Ascending aorta (tissue), 2 donors: ENCODE results near the gene PCDHAC2. TPM values are rescaled to one million over a fixed set of nuclear protein-coding genes. Genes with fewer than 3 reads are reported as not detected.

ENCODE experiments used
- DNase-seq, 2 donors: peaks; one replicate each; pipeline ENCODE4 v3.0.0-alpha.2; 2019; ENCODE audit warnings: low spot score in 2 of 2
- H3K27ac ChIP-seq, 2 donors: fragments of 200-600 bp; sonication (generic); one replicate each; pipeline ENCODE4 v1.5.1; 2016 to 2017; ENCODE audit warnings: mild to moderate bottlenecking in 1 of 2
- H3K27me3 ChIP-seq: fragments of 200-600 bp; sonication (generic); one replicate; pipeline ENCODE4 v1.5.1; 2017
- H3K36me3 ChIP-seq, 2 donors: fragments of 200-600 bp; sonication (generic); one replicate each; pipeline ENCODE4 v1.5.1; 2016
- H3K4me1 ChIP-seq, 2 donors: fragments of 200-600 bp; sonication (generic); one replicate each; pipeline ENCODE4 v1.5.1; 2016 to 2017; ENCODE audit warnings: mild to moderate bottlenecking in 1 of 2
- H3K4me3 ChIP-seq, 2 donors: fragments of 200-600 bp; sonication (generic); one replicate each; pipeline ENCODE4 v1.5.1; 2016 to 2017; ENCODE audit warnings: mild to moderate bottlenecking in 1 of 2
- H3K9me3 ChIP-seq, 2 donors: fragments of 200-600 bp; sonication (generic); one replicate each; pipeline ENCODE4 v1.5.1; 2016
- intact Hi-C: fragments of 100-400 bp; cut with DNase I; formaldehyde crosslinking; loops from one replicate; pipeline ENCODE4 v1.15.1; 2023
- total RNA-seq: library from RNA; depleted of rRNA; stranded (reverse); fragments of >200 nt; gene quantifications from one replicate; pipeline ENCODE4 v1.1.0, GENCODE V29; 2016
- TF ChIP-seq, protein P1 (sequence below), 3 experiments: fragments of 200-600 bp in 2 of 3; fragments of 450-650 bp in 1 of 3; sonication (generic) in 2 of 3; IDR thresholded peaks; one replicate each; pipeline ENCODE4 v1.5.1; 2016 to 2019; ENCODE audit warnings: antibody characterized with exemption in 3 of 3, mild to moderate bottlenecking in 1 of 3, moderate library complexity in 1 of 3

The PCDHAC2 gene
- total RNA-seq, 1 donor from 2014 or later, result not detected

DNA sequence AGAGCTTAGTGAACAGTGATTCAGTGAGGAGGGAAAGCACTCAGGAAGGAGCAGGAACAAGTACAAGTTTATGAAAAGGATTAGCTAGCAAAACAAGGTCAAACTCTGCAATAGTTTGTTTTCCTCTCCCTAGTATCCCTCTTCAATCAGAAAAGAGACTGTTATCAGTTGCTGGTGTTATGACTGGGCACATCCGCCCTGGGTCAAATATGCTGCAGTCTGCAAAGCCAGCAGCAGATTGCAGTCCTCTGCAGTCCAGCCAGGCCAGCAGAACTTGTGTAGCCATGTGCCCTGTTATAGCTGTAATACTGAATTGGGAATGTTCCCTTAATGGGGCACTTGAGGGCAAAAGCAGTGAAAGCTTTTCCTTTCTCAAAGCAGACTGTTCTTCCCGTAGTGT, 12.0 kb downstream of the PCDHAC2 start:
- Histone ChIP-seq H3K27ac (no peak overlapping the region), H3K9me3 (no peaks in the 10 kb centered on the region), H3K36me3 (no peaks in the 10 kb centered on the region), H3K4me1 (no peaks in the 10 kb centered on the region), H3K27me3 (no peaks in the 10 kb centered on the region), H3K4me3 (no peak overlapping the region)
- DNase-seq, result no peak
- TF ChIP-seq, protein P1, sequence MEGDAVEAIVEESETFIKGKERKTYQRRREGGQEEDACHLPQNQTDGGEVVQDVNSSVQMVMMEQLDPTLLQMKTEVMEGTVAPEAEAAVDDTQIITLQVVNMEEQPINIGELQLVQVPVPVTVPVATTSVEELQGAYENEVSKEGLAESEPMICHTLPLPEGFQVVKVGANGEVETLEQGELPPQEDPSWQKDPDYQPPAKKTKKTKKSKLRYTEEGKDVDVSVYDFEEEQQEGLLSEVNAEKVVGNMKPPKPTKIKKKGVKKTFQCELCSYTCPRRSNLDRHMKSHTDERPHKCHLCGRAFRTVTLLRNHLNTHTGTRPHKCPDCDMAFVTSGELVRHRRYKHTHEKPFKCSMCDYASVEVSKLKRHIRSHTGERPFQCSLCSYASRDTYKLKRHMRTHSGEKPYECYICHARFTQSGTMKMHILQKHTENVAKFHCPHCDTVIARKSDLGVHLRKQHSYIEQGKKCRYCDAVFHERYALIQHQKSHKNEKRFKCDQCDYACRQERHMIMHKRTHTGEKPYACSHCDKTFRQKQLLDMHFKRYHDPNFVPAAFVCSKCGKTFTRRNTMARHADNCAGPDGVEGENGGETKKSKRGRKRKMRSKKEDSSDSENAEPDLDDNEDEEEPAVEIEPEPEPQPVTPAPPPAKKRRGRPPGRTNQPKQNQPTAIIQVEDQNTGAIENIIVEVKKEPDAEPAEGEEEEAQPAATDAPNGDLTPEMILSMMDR (IDR thresholded peaks at IDR 0.05), result no peak
- intact Hi-C loops, result no loop called here

DNA sequence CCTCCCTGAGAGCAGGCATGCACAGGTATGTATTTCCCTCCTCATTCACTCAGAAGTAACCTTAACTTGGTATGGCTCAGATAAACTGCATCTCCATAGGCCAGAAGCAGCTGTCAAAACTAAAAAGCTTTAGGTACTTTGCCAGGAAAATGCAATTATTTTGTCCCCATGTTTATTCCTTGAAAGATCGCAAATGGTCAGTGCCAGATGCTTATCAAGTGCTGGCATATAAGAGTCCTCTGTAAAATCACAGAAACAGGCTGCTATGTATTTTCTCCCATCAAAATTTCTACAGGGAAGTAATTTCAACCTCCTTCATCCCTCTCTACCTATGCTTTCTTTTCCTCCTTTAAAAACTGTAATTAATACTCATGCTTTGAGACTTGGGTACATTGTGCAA, 12.7 kb downstream of the PCDHAC2 start:
- H3K9me3 ChIP-seq, result no peaks in the 10 kb centered on the region
- H3K27me3 ChIP-seq, result no peaks in the 10 kb centered on the region
- no peaks in the 10 kb centered on the region for H3K36me3 ChIP-seq
- intact Hi-C loops, result no loop called here
- TF ChIP-seq, protein P1 (IDR thresholded peaks at IDR 0.05), result no peak
- no peaks in the 10 kb centered on the region for H3K4me1 ChIP-seq
- no peak for DNase-seq
- H3K4me3 ChIP-seq, result no peak overlapping the region
- H3K27ac ChIP-seq, result no peak overlapping the region

DNA sequence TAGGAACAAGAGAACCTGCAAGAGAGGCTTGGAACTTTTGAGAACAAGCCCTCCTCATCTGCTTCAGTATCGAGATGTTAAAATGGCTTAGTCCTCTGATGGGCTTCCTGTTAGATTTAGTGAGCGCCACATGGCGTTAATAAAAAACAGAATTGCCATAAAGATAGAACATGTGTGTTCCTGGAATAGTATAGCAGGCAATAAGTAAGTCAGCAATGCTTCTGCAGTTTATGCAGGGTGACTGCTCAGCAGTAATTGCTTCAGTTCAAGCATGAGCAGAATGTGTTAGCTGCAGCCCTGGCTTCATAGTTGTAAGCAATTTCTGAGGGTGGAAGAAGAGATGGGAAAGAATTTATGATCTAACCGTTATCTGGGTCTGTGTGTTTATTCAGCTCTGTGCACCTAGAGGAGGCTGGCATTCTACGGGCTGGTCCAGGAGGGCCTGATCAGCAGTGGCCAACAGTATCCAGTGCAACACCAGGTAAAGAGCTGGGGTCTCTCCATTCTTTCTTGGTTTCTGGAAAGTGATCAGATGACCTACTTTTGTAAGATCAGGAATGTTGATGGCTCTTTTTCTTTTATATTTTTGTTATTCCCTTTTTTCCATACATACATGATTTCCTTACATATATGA, 15.9 kb downstream of the PCDHAC2 start:
- H3K4me1 ChIP-seq, result no peaks in the 10 kb centered on the region
- TF ChIP-seq, protein P1 (IDR thresholded peaks at IDR 0.05), result no peak
- no peak for DNase-seq
- no peaks in the 10 kb centered on the region for H3K27me3 ChIP-seq
- intact Hi-C loops, result no loop called here
- H3K27ac ChIP-seq, result no peak overlapping the region
- no peak overlapping the region for H3K4me3 ChIP-seq
- no peaks in the 10 kb centered on the region for H3K9me3 ChIP-seq
- no peaks in the 10 kb centered on the region for H3K36me3 ChIP-seq

DNA sequence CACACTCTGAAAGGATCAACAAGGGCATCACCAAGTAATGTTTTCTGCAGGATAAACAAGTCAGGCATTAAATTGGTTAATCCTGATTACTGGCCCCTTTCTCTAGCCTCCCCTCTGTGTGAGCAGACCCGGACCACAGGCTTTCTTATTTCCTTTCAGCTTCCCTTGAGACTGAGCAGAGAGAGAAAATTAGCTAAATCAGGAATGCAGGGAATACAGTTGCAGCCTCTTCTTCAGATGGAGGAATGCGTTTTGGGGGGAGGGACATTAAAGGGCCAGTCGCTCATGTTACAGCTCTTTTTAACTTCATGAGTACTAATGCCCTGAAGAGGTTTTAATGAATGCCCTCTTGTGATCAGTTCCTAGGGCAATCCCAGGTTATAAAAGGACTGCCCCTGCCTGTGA, 19.8 kb downstream of the PCDHAC2 start:
- intact Hi-C loops, result no loop called here
- TF ChIP-seq, protein P1 (IDR thresholded peaks at IDR 0.05), result no peak
- no peaks in the 10 kb centered on the region for H3K9me3 ChIP-seq
- no peak overlapping the region for H3K4me3 ChIP-seq
- no peaks in the 10 kb centered on the region for H3K36me3 ChIP-seq
- no peaks in the 10 kb centered on the region for H3K4me1 ChIP-seq
- H3K27ac ChIP-seq, result no peak overlapping the region
- no peak for DNase-seq
- H3K27me3 ChIP-seq, result no peaks in the 10 kb centered on the region

DNA sequence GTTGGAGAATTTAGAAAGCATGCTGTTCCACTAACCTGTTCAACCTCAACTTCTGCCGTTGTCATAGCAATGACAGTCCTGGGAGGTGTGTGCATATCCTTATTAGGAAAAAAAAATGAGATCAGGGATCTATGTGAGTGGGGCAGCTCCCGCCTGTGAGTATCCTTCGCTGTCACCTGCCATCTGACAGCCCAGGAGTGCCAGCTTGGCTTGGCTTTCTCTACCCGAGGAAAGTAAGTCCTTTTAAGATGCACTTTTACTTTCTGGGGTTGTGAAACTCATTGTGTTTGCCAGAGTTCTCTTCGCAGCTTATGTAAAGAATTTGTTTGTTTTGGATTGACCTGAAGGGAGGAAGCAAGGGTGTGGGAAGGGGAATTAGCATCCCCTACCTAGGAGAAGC, 21.8 kb downstream of the PCDHAC2 start:
- Histone ChIP-seq H3K9me3 (no peaks in the 10 kb centered on the region), H3K27ac (no peak overlapping the region)
- intact Hi-C loops, result no loop called here

More for the DNA sequence above, 21.8 kb downstream of the PCDHAC2 start:
- H3K36me3 ChIP-seq, result no peaks in the 10 kb centered on the region
- H3K27me3 ChIP-seq, result no peaks in the 10 kb centered on the region
- TF ChIP-seq, protein P1 (IDR thresholded peaks at IDR 0.05), result no peak
- no peaks in the 10 kb centered on the region for H3K4me1 ChIP-seq
- no peak for DNase-seq
- H3K4me3 ChIP-seq, result no peak overlapping the region
